Tongue (tissue), 2 donors: ENCODE data around the gene CPAMD8. TPM values are rescaled to one million over a fixed set of nuclear protein-coding genes. Genes with fewer than 3 reads are reported as not detected.

Experiments used
- DNase-seq: peaks from one replicate; pipeline ENCODE4 v3.0.0-alpha.2; 2015
- total RNA-seq: library from RNA; depleted of rRNA; stranded (reverse); fragments of >200 nt; gene quantifications from one replicate; pipeline ENCODE4 v1.2.3, GENCODE V29; 2014

The CPAMD8 gene
- total RNA-seq, 1 donor from 2014 or later: 6.2 TPM

DNA sequence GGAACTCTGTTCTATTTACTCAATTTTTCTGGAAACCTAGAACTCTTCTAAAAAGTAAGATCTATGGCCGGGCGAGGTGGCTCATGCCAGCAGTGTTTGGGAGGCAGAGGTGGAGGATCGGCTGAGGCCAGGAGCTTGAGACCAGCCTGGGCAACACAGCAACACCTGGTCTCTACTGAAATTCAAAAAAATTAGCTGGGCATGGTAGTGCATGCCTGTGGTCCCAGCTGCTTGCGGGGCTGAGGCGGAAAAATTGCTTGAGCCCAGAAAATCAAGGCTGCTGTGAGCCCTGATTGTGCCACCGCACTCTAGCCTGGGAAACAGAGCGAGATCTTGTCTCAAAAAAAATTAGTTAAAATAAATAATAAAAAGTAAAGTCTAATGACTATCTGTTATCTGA is 109.2 kb downstream of the CPAMD8 start:
- DNase-seq: no peak

DNA sequence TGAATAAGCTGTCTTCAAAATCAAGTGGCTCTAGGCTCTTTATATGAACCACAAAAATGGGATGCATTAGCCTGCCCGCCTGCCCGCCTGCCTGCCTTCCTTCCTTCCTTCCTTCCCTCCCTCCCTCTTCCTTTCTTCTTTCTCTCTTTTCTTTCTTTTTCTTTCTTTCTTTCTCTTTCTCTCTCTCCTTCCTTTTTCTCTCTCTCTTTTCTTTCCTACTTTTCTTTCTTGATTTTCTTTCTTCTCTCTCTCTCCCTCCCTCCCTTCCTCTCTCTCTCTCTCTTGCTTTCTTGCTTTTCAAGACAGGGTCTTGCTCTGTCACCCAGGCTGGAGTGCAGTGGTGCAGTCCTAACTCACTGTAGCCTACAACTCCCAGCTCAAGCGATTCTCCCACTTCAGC is 110.9 kb downstream of the CPAMD8 start:
- DNase-seq: no peak

DNA sequence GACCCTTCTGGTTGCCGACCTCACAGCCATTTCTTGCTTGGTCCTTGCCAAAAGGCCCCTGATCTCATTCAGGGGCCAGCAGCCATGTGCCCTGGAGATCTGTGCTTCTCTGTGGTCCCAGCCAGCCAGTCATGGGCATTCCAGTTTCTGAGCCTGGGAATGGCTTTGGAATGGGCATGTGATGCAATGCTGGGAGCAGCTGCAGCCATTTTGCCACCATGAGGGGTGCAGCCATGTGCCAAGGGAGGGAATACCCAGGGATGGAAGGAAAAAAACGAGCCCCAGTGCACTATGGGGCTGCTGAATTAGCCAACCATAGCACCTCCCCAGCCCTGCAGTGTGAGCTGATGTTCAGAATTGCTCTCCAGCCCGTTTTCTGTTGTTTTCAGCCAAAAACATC is 111.5 kb downstream of the CPAMD8 start:
- no peak for DNase-seq

DNA sequence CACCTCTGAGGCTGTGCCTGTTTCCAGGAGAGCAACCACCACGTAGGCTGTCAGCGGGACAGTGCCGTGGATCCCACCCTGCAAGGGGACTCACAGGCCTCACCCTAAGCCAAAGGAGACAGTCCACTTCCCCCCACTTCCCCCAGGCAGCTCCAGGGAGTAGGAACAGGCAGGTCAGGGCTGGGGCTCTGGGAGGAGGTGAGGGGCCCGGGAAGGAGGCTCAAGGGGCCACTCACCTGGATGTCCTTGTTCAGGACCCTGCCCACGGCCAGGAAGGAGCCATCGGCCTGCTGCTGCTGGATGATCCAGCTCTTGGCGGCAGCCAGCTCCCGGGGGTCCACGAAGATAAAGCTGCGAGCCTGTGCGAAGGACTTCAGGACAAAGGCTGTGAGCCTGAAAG is 112.2 kb downstream of the CPAMD8 start:
- no peak for DNase-seq

DNA sequence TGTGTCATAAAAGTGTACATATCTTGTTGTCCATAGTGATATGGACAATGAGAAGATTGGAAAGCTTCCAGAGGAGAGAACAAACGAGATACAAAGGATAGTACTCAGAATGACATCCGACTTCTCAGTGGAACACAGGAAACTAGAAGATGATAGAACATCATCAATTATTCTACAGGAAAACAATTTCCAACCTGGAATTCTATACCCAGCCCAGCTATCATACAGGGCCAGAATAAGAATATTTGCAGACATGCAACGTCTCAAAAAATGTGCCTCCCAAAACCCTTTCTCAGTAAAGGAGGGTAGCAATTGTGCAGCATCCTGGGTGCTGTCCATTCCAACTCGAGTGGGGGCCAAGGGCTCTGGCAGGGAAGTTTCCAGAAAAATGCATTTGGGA is 113.8 kb downstream of the CPAMD8 start:
- DNase-seq: no peak

DNA sequence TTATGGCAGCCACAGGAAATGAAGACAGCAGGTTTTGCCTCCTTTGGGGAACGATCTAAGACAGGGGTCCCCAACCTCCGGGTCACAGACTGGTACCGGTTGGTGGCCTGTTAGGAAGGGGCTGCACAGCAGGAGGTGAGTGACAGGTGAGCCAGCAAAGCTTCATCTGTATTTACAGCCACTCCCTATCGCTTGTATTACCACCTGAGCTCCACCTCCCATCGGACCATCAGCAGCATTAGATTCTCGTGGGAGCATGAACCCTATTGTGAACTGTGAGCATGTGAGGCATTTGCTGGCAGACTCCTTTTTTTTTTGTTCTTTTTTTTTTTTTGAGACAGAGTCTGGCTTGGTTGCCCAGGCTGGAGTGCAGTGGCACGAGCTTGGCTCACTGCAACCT is 115.6 kb downstream of the CPAMD8 start:
- DNase-seq: no peak

DNA sequence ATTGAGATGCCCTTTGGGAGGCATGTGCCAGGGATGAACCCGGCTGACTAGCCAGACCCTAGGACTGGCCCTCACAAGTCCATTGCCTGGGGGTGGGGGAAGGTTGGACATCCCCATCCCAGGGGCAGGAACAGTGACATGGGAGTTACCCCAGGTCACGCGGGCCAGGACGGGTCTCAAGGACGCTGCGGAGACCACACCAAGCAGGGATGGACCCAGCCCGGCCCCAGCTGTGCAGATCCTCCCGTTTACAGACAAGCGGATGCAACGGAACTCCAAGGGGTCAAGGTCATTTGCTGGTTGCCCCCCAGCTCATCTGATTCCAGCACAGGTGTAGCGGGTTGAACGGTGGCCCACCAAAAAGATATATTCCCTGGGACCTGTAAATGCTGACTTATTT is 117.9 kb downstream of the CPAMD8 start:
- no peak for DNase-seq

DNA sequence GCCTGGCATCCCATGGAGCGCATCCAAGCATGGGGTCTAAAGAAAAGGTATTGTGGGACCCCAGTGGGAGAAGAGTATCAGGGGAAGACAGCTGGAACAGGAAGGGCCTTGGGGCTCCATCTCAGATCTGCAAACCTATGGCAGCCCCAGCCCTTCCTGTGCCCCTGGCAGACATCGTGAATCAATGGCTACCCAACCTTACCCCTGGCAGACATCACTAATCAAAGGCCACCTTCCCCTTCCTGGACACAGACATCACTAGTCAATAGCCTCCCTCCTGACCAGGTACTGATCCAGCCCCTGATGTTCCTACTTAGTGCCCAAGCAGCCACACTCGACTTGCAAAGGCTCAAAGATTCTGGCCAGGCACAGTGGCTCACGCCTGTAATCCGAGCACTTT is 122.0 kb downstream of the CPAMD8 start:
- no peak for DNase-seq

DNA sequence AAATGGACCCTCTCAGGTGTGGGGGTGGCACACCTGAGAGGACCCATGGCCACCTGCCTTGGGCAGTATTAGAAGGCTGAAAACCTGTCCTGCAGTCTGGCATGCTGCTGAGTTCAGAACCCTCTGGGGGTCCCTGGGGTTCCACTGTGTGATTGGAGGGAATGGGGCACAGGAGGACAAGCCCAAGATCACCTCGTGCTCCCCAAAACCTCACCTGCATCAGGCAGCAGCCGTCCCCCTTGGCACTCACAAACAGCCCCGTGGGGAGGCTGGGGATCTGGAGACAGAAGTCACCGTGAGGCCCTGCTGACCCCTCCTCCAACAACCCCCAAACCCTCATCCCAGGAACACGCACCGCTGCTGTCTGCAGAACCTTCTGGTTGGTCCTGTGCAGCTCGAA is 123.3 kb downstream of the CPAMD8 start:
- no peak for DNase-seq

DNA sequence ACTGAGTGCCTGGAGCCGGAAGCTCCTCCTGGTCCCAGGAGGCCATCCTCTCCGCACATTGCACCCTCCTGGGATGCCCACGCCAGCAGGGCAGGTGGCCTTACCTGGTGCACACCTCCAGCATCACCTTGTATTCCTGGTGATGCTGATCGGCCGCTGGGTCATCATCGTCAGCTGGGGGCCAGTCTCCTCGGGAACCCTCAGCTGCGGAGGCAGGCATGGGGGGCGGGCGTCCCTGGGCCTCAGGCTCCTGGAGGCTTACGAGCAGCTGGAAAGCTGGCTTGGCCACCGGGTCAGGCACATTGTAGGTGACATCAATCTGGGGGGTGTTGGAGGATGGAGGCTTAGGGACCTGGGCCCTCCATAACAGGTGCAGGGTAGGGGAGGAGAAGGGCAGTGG is 124.1 kb downstream of the CPAMD8 start:
- DNase-seq: no peak

DNA sequence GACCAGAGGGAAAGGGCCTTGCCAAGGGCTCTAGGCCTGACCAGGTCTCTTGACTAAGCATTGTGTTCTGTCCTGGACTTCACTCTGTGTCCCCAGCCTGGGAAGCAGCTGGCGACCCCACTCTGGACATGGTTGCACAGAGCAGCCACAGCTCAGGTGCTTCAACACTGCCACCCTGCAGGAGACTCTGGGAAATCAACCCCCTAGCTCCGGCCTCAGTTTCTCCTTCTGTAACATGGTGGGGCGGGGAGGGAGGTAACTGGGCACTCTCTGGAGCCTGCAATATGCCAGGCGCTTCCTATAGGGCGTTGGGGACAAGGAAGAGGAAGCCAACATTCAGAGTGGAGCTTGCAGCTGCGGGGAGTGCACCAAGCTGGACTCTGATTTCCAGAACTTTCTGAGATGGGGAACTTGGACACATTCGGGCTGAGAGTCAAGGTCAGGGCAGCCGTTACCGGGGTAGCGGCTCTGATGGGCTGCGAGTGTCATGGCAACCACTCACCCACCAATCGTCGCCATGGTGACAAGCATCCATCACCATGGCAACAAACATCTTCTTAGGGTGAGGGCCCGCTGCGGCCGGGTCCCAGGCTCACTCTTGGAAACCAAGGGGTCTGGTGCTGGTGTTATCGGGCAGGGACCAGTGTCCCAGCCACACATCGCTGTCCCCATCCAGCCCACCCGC is 125.0 kb downstream of the CPAMD8 start:
- DNase-seq: no peak

DNA sequence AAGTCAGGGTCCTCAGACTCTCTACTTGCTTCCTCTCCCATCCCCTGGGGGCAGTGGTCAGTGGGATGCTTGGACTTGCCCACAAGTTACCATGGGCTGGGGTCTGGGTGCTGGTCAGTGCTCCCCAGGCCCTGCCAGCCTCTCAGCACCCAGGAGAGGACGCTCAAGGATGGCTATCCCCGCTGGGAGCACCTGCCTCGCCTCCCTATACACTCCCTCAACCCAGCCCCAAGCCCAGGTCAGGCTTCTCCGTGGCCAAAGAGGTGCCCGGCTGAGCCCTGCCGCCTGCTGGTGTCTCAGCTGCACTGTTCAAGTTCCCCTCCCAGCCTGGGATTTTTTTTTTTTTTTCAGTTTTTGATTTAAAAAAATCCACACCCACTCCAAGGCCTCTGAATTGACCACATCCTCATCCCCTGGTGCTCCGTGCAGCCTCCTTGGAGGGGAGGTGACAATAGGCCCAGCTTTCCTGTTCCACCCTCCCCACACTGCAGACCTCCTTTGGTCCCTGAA is 127.0 kb downstream of the CPAMD8 start:
- no peak for DNase-seq

DNA sequence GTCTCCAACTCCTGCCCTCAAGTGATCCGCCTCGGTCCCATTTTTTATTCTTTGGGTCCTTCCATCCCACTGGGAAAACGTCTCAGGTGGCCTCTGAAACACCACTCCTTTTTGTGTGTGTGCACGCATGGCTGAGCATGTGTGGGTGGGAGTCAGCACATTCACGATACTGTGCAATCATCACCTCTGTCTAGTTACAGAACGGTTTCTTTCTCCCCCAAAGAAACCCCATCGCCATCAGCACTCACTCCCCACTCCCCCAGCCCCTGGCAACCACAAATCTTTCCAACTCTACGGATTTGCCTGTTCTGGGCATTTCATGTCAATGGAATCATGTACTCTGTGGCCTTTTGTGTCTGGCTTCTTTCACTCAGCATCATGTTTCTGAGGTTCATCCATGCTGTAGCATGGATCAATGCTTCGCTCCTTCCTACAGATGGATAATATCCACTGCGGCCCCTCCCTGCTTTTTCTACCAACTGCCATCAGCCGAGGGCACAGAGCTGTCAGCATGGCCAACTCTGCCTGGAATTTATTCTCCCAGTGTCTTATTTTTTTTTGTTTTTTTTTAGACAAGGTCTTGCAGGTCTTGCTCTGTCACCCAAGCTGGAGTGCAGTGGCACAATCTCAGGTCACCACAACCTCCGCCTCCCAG is 128.1 kb downstream of the CPAMD8 start:
- DNase-seq: no peak

DNA sequence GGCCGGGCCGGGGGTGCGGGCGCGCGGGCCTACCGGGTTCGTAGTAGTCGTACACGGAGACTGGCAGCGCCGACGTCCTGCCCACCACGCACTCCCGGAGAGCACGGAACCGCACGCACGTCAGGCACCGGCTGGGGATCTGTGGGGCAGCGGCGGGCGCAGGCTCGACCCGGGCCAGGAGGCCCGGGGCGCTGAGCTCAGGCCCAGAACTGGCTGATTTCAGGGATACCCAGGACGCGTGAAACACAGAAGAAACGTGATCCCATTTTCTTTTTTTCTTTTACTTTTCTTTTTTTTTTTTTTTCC is 128.8 kb downstream of the CPAMD8 start:
- no peak for DNase-seq

DNA sequence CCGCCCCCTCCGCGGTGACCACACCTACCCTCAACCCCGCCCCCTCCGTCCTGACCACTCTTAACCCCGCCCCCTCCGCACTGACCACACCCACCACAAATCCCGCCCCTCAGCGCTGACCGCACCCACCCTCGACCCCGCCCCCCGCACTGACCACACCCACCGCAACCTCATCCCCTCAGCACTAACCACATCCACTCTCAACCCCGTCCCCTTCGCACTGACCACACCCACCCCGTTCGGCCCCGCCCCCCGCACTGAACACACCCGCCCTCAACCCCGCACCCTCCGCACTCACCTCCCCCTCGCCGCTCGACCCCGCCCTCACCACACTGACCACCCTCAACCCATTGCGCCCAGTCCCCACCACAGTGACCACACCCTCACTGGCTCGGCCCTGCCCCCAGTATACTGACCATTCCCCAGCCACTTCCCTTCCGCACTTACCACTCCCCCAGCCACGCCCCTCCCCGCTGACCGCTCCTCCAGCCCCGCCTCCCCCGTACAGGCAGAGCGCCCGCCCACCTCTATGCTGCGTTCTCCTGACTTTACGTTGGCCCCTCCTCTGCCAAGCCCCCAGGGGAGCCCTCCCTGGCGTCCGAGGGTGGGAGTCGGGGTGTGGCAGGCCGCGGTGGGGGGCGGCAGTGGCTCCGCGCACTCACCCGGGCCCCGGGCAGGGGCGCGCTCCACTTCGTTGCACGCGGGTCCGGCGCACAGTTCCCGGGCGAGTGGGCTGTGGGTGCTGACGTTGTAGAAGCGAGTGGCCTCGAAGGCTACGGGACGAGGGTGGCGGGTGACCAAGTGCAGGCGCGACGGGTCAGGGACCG is 129.4 kb downstream of the CPAMD8 start:
- peak; percentile 92 for DNase-seq

DNA sequence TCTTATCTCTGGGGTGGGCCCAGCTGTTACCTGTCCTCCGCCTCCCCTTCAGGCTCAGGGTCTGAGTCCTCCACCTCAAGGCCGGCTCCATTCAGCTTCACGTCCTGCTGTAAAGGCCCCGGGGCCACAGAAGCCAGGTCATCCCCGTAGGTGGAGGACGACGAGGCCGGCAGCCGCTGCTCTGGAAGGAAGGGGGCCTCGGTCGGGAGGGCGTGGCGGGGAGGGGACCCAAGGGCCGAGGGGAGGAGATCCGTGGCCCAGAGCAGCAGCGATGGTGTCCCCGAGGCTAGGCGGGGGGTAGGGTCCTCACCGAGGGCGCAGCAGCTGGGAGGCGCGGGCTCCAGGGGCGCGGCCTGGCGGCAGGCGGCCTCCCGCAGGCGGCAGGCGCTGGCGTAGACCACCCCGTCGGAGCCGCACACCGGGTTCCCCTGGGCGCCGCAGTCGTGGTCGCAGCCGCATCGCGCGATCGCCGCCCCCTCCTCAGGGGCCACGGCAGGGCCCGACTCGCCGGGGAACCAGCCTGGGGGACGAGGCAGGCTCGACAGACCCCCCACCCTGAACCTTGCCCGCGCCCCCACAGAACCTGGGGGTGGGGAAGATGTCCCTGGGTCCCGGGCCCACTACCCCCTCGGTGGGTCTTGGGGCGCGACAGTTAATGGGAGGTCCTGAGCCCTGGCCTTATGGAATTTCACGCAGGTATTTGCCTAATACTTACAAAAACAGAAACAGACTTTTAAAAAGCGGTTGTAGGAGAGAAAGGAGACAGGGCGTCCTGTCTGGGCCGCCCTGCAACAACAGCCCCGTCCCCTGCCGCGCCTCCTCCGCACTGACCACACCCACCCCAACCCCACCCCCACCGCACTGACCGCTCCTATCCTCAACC is 130.2 kb downstream of the CPAMD8 start:
- no peak for DNase-seq

DNA sequence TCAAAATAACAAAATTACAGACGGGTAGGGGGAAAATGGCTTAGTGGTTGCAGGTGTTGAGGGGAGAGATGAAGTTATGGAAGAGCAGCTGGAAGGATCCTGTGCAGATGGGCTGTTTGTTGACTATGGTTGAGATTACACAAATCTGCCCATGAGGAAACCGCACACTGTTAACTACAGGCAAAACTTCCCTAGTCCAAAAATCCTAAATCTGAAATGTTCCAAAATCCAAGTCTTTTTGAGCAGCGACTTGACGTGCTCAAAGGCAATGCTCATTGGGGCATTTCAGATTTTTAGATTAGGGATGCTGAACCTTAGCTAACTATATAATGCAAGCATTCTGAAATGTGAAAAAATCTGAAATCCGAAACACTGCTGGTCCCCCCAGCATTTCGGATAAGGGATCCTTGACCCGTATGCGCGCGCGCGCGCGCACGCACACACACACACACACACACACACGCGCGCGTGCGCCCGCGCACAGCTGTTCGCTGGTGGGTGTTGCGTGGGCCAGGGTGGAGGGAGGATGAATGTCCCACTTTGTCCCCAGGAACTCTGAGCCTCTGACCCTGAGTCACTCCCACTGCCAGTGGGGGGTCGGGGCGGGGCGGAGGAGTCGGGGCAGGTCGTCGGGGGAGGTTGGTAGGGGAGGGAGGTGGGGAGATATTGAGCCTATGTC is 131.0 kb downstream of the CPAMD8 start:
- DNase-seq: no peak

DNA sequence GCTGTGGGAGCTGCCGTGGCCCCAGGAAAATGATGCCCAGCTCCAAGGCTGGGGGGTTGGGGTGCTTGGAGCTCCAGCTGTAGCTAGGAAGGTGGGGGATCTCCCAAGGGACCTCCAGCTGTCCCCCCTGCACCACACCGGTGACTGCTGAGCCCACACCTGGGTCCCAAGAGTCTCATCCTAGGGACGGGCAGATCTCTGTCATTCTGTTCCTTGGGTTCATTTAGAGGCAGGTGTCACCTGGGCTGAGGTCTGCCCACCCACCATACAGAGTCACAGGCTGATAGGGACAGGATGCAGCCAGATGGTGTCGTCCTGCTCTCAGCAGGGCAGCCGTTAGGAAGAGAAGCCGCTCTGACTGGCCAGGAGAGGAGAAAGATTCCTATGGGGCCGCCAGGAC is 132.5 kb downstream of the CPAMD8 start:
- no peak for DNase-seq

DNA sequence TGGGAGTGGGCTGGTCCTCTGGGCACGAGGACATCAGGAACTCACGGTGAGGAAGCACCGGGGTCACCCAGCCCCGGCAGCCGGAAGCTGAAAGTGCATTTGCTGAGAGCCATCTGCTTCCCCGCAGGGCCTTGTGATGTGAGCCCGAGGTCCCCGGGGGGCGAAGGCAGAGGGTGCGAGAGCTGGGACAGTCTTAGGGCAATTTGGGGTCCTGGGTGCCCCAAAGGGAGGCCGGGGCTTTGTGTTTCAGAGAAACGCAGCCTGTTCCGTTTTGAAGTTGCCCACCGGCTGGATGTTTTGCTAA is 133.0 kb downstream of the CPAMD8 start:
- DNase-seq: no peak

DNA sequence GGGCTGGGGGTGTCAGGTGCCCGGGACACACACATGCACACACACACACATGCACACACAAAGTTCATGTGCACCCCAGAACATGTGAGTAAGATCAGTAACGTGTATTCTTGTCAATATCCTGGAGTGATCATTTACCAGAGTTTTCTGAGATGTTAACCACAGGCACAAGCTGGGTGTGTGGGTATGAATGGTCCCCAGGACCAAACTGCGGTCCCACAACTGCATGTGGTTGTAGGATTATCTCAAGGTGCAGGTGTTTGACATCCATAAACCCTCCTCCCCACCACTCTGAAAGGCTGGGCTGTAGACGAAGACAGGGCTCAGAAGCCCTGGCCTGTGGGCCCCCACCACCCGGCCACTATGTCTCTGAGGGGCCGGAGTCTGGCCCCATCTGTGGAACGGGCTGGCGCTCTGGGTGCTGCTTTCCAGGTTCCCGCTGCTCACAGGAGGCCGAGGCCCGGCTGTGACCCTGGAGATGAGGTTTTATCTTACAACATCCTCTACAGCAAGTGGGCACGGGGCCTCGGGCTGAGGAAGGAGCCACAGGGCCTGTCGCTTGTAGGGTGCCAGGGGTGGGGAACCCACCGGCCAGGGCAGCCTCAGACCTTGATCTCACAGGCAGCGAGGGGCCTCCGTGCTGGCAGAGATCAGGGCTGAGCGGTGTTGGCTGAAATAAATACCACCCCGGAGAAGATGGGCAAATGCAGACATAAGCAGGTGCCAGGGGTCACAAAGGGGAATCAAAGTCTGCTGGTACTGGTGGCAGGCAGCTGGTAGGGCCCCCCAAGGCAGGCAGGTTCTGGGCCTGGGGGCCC is 133.5 kb downstream of the CPAMD8 start:
- DNase-seq: no peak

DNA sequence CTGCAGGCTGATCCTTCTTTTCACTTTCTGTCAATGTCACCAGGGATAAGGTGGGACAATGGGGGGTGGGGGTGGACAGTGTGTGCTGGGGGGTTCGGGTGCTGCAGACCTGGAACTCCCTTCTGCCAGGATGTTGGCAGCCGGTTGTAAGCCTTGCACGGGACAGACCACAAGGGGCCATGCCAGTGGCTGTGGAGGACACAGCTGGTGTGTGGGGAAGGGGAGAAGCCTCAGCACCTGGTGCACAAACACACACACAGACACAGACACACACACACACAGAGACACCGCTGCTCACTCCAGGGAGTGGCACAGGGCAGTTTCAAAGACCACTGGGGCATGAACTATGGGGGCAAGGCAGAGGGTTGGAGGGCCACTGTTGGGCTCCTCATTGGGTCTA is 134.2 kb downstream of the CPAMD8 start:
- DNase-seq: no peak
